SHP77 (cell line): ENCODE results near the gene BCL2L12.
A peak's percentile ranks its signal among the peaks of the same experiment; 100 is the strongest.

ENCODE experiments used
- DNase-seq, 2 experiments: peaks; one replicate each; lab custom pipeline; 2025; lab: John Stamatoyannopoulos, UW

BCL2L12 gene

GRCh38 chr19:49685845-49686332 is 20.2 kb downstream of the BCL2L12 start:
- DNase-seq = no peak

DNA sequence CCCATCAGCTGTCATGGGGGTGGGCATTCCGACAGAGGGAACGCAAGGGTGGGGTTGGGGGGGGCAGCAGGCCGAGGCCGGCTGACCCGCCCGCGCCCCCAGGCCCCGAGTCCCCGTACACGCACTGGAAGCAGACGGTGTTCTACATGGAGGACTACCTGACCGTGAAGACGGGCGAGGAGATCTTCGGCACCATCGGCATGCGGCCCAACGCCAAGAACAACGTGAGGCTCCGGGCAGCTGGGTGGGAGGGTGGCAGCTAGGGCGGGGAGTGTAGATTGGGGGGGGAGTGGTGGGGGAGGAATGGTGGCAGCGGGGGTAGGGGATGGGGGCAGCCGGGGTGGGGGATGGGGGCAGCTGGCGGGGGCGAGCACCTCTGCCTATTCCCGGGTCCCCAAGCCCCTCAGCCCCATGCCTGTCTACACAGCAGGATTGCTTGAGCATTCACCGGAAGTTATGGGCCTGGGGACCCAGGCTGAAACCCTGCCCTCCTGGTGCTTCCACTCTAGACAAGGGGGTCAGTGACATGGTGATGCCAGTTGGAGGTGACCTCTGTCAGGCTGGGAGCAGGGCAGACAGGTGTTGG is 20.9 kb downstream of the BCL2L12 start:
- no peak for DNase-seq

- DNase-seq = no peak
Measured at GRCh38 chr19:49687150-49687549, 21.4 kb downstream of the BCL2L12 start.

DNA sequence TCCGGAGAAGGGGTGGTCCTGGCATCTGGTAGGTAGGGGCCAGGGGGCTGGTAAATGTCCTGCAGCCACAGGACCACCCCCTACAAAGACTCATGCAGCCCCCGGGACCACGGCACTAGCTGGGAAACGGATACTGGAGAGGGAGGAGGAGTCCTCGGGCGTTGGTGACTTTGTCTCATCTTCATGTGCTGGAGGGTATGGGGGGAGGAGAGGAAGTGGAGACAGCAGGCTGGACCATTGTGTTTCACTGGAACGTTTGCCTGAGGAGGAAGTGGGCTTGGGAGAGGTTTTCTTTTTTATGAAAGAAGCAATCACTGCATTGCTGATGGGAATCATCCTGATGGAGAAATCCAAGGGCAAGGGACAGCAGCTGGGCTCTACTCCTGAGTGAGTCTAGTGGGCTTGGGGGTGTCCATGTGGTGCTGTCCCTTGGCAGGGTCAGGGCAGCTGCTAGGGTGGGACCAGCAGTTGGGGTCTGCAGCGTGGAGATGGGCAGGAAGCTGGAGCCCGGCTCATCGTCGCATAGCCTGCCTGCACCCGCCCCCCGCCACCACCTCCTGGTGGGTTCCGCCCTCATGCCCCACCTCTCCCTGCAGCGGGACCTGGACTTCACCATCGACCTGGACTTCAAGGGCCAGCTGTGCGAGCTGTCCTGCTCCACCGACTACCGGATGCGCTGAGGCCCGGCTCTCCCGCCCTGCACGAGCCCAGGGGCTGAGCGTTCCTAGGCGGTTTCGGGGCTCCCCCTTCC is 22.0 kb downstream of the BCL2L12 start:
- DNase-seq = no peak

GRCh38 chr19:49688531-49689132 is 22.9 kb downstream of the BCL2L12 start:
- no peak for DNase-seq

DNA sequence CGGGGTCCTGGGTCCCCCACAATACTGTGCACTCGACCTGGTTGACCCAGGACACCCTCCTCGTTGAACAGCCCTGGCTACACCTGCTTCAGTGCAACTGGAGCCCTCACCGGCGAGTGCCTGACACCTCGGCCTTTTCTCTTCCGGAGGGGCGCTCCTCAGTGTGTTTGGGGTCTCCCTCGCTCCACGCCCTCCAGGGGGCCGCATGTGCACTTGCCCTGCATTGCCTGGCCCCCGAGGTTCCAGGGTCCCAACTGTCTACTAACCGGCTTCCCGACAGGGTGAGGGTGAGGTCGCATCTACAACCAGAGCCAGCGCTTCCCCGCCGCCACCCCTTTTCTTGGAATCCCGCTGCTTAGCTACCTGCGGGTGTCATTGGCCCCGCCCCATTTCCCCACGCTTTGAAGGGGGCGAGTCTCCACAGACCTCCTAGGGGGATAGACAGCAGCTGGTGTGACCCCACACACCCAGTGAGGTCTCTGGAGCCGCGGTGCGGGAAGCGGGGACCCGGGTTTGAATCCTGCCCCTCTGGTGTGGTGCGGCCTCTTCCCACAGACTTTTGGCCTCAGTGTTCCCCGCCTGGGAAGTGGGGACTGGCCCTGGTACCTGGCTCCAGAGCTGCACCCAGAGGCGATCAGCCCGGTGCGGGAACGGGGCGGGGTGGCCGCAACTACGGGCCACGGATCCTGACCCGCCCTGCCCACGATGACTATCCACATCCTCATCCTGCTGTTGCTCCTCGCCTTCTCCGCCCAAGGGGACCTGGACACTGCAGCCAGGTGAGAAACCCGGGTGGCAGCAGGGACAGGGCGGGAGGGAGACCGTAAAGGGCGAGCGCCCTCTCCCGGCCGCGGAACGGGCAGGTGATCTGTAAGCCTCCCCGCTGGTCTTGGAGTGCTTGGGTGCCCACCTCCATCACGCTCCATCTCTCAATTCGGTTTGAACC is 23.7 kb downstream of the BCL2L12 start, which contains the start of gene ADM5:
Gene ADM5, plus strand, starts transcription at position 462 of the 946 bp plus-strand sequence. Its CDS starts 244 bp downstream, at position 706.
- DNase-seq = peak; percentile 47 to 75

GRCh38 chr19:49690079-49690655 is 24.4 kb downstream of the BCL2L12 start:
- no peak for DNase-seq

DNA sequence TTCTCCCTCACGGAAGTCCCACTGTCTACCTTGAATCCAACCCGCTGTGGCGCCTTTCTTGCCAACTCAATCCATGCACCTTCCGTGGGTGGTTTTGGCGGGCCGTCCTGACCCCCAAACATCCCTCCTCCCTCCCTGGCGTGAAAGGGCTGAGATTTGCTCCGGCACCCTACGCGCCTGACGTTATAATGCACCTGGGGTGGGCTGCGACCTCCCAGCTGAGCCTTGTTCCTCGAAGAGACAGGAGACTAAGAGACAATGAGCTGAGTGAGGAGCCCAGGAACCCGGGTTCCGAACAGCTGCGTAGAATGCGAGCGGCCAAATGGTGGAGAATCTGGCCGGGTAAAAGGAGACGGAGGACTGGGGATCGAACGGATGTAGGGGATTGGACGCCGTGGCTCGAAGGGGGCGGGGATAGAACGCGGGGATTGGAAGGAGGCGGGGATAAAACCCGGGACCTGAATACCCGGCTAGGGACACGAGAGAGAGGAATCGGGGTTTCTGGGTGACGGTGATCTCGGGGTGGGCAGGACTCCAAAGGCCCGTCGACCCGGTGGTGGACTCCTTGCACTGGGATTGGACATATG is 25.0 kb downstream of the BCL2L12 start, which contains the start of gene CPT1C:
Gene CPT1C, plus strand, starts transcription at position 461 of the 587 bp plus-strand sequence. CDS start 1,137 bp downstream, outside the sequence.
- peak; percentile 90 to 93 for DNase-seq

GRCh38 chr19:49691243-49692146 is 25.8 kb downstream of the BCL2L12 start:
- DNase-seq = peak; percentile 88 to 93

DNA sequence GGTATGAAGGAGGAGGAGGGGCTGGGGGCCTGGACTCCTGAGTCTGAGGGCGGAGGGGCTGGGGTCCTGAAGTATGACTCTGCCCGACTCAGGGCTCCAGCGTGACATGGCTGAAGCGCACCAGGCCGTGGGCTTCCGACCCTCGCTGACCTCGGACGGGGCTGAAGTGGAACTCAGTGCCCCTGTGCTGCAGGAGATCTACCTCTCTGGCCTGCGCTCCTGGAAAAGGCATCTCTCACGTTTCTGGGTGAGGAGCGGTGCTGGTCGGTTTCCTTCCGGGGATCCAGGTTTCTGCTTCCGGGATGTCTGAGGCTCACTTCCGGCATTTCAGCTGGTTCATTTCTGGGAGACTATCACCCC is 26.4 kb downstream of the BCL2L12 start:
- DNase-seq = peak in 1 of 2 experiments; percentile 52

DNA sequence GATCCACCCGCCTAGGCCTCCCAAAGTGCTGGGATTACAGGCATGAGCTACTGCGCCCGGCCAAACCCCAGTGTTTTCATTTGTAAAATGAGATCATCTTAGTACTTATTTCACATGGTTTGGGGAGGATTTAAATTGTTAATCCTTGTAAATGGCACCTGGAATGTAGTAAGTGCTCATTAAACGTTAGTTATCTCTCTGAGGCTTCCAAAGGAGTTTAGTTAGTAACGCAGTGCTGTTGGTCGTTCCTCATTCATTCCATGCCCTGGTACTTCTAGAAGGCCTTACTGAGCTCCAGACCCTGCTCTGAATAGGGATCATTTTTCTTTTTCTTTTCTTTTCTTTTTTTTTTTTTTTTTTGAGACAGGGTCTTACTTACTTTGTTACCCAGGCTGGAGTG is 30.4 kb downstream of the BCL2L12 start:
- DNase-seq = no peak

DNA sequence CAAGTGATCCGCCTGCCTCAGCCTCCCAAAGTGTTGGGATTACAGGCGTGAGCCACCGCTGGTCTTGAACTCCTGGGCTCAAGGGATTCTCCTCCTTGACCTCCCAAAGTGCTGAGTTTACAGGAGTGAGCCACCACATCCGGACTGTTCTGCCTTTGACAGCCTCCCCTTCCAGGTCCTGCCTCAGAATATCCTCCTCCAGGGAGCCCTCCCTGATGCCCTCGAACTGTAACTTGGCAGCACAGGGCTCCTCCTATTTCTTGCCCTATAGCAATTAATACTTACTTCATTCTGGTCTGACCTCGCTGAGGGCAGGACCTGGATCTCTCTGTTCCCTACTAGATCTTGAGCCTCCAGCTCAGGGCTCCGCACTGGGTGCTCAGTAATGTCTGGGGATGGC is 31.1 kb downstream of the BCL2L12 start:
- DNase-seq = no peak

DNA sequence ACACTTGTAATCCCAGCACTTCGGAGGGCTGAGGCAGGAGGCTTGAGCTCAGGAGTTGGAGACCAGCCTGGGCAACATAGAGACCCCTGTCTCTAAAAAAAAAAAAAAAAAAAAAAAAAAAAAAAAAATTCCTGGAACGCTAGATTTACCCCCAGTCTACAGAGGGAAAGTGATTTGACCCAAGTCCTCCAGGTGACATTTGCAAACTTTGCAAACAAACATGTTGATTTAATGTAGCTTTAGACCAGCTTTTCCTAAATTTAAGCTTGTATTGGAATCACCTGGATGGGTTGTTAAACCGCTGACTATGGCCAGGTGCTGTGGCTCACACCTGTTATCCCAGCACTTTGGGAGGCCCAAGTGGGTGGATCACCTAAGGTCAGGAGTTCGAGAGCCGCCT is 33.6 kb downstream of the BCL2L12 start:
- no peak for DNase-seq

DNA sequence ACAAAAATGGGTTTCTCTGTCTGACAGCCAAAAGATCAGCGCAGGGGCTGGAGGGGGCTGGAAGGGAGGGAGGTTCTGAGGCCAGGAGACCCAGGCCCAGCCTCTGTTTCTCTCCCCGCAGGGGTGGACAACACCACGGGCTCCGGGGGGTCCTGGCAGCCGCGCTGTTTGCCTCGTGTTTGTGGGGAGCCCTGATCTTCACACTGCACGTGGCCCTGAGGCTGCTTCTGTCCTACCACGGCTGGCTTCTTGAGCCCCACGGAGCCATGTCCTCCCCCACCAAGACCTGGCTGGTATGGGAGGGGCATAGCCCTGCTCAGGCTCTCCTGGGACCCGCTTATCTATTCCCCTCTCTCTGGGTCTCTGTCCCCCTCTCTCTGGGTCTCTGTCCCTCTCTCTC is 34.8 kb downstream of the BCL2L12 start:
- DNase-seq = no peak

DNA sequence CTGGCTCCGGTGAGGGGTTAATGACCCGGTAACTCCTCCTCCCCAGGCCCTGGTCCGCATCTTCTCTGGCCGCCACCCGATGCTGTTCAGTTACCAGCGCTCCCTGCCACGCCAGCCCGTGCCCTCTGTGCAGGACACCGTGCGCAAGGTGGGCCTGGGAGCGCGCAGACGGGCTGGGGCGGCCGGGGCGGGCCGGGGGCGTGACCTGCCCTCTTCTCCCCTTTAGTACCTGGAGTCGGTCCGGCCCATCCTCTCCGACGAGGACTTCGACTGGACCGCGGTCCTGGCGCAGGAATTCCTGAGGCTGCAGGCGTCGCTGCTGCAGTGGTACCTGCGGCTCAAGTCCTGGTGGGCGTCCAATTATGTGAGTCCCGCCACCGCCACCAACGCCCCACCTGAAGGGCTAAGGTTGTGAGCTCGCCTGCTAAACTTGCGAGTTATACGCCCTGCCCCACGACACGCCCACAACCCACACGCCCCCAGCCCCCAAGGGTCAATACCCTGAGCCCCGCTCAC is 35.6 kb downstream of the BCL2L12 start:
- DNase-seq = no peak

DNA sequence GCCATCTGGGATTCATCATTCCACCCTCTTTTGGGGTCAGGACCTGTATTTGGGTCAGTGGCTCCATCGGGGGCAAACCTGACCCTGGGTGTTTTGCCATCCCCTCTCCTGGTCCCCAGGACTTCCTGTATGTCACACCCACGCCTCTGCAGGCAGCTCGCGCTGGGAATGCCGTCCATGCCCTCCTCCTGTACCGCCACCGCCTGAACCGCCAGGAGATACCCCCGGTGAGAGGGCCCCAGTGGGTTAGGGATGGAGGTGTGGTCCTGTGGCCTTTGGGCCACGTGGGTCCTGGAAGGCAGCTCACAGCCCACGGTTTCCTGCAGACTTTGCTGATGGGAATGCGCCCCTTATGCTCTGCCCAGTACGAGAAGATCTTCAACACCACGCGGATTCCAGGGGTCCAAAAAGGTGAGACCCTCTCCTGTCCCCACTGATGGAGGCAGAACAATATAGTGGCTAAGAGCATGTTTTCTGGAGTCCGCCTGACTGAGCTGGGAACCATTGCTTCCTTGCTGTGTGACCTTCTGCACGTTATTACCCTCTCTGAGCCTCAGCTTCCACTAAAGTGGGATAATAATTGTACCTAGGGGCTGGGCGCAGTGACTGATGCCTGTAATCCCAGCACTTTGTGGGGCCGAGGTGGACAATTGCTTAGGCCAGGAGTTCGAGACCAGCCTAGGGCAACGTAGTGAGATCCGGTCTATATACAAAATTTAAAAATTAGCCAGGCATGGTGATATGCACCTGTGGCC is 39.3 kb downstream of the BCL2L12 start:
- no peak for DNase-seq

DNA sequence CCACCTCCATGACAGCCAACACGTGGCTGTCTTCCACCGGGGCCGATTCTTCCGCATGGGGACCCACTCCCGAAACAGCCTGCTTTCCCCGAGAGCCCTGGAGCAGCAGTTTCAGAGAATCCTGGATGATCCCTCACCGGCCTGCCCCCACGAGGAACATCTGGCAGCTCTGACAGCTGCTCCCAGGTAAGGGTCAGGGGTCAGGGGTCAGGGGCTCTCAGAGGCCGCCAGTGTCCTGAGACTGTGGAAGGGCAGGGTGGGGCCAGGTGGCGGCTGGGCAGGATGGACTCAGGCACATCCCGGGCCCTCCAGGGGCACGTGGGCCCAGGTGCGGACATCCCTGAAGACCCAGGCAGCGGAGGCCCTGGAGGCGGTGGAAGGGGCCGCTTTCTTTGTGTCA is 40.2 kb downstream of the BCL2L12 start:
- no peak for DNase-seq

GRCh38 chr19:49710372-49710951 is 44.7 kb downstream of the BCL2L12 start:
- no peak for DNase-seq

- no peak for DNase-seq
Measured at GRCh38 chr19:49712397-49712859, 46.7 kb downstream of the BCL2L12 start.
